CD4-positive, alpha-beta T cell (primary cell): Measurements from ENCODE around the gene CERS6. TPM values are rescaled to one million over a fixed set of nuclear protein-coding genes. Genes with fewer than 3 reads are reported as not detected.

Source experiments
- ATAC-seq: fragments of 200-7000 bp; cut with Tn5 transposase; one replicate; pipeline ENCODE4 v1.10.0; 2022; ENCODE audit warnings: mild to moderate bottlenecking; ENCODE audit not compliant: poor library complexity
- CTCF ChIA-PET: fragments of 350-600 bp; sonication (Branson Sonifier 250); formaldehyde crosslinking; loops from one replicate; lab custom pipeline; 2021; ENCODE audit warnings: antibody characterized with exemption, inconsistent platforms; lab: Charles Lee
- POLR2A ChIA-PET: fragments of 350-600 bp; sonication (Branson Sonifier 250); formaldehyde crosslinking; loops from one replicate; lab custom pipeline; 2021; ENCODE audit warnings: antibody characterized with exemption, inconsistent platforms; lab: Charles Lee
- DNase-seq, 14 experiments: peaks; one replicate each; pipeline ENCODE4 v3.0.0-alpha.2; 2013 to 2020; ENCODE audit warnings: mixed read lengths in 2 of 14
- H3K27ac ChIP-seq, 2 donors: one replicate each; pipeline versions ENCODE4 v1.5.1 to v1.7.0; 2013; ENCODE audit warnings: low read length in 2 of 2, low read depth in 1 of 2, mild to moderate bottlenecking in 1 of 2
- H3K27me3 ChIP-seq, 2 experiments: 1 replicate in 1 of 2; 2 replicates in 1 of 2; pipeline versions ENCODE4 v1.6.1 to v1.7.0; 2013; ENCODE audit warnings: low read length in 2 of 2, control low read depth in 1 of 2, mild to moderate bottlenecking in 1 of 2, moderate library complexity in 1 of 2; ENCODE audit not compliant: insufficient read depth in 2 of 2, control insufficient read depth in 1 of 2
- H3K36me3 ChIP-seq: one replicate; pipeline ENCODE4 v1.6.1; 2013; ENCODE audit warnings: low read length, control low read depth; ENCODE audit not compliant: insufficient read depth
- H3K4me1 ChIP-seq: one replicate; pipeline ENCODE4 v1.6.1; 2013; ENCODE audit warnings: low read length, control low read depth; ENCODE audit not compliant: insufficient read depth
- H3K4me3 ChIP-seq: one replicate; pipeline ENCODE4 v1.5.1; 2013; ENCODE audit warnings: mild to moderate bottlenecking, low read length, moderate library complexity
- H3K9me3 ChIP-seq, 2 experiments: 1 replicate in 1 of 2; 2 replicates in 1 of 2; pipeline versions ENCODE4 v1.6.1 to v1.7.0; 2013; ENCODE audit warnings: low read length in 2 of 2, mild to moderate bottlenecking in 2 of 2, control low read depth in 1 of 2, moderate library complexity in 1 of 2; ENCODE audit not compliant: control insufficient read depth in 1 of 2, insufficient read depth in 1 of 2
- H3K27ac Mint-ChIP-seq: one replicate; pipeline ENCODE4 v1.8.0; 2020; ENCODE audit warnings: mixed read lengths
- H3K27me3 Mint-ChIP-seq: one replicate; pipeline ENCODE4 v1.8.0; 2021; ENCODE audit warnings: mixed read lengths
- H3K36me3 Mint-ChIP-seq: one replicate; pipeline ENCODE4 v1.8.0; 2021; ENCODE audit warnings: low read depth, mixed read lengths
- H3K4me1 Mint-ChIP-seq: one replicate; pipeline ENCODE4 v1.8.0; 2021; ENCODE audit warnings: low read depth, mixed read lengths
- H3K4me3 Mint-ChIP-seq: one replicate; pipeline ENCODE4 v1.8.0; 2020; ENCODE audit warnings: mild to moderate bottlenecking, mixed read lengths
- H3K9me3 Mint-ChIP-seq: one replicate; pipeline ENCODE4 v1.8.0; 2020; ENCODE audit warnings: mixed read lengths
- CTCF ChIP-seq: fragments of 200-600 bp; IDR thresholded peaks from one replicate; pipeline ENCODE4 v1.8.0; 2022; ENCODE audit warnings: antibody characterized with exemption, mild to moderate bottlenecking
- intact Hi-C, 2 experiments: fragments of 100-400 bp; cut with DNase I in 1 of 2; cut with micrococcal nuclease in 1 of 2; formaldehyde crosslinking; loops; one replicate each; pipeline versions ENCODE4 v1.15.1 to v1.9.0; 2023 to 2025; cut with DNase I, micrococcal nuclease
- total RNA-seq, 174 experiments: library from RNA in 2 of 174; stranded (reverse) in 2 of 174; gene quantifications; one replicate each; pipeline ENCODE4 v1.2.3 and lab custom pipeline; 2021 to 2026

CERS6 gene
- total RNA-seq, 2 experiments from 2014 or later, result 16.9 to 17.9 TPM

- Mint-ChIP-seq H3K4me1 (peaks cover 10% of the 10 kb centered on the region), H3K27me3 (no peaks in the 10 kb centered on the region), H3K4me3 (no peak overlapping the region), H3K36me3 (peaks cover 49% of the 10 kb centered on the region), H3K9me3 (no peaks in the 10 kb centered on the region), H3K27ac (no peak overlapping the region)
- Histone ChIP-seq H3K36me3 (peaks cover 7% of the 10 kb centered on the region), H3K9me3 (no peaks in the 10 kb centered on the region), H3K4me1 (no peaks in the 10 kb centered on the region), H3K27ac (no peak overlapping the region), H3K4me3 (no peak overlapping the region), H3K27me3 (no peaks in the 10 kb centered on the region)
- no peak for TF ChIP-seq CTCF
- ATAC-seq (no peak), DNase-seq (no peak)
- intact Hi-C loops, result loop anchor here in 1 of 2 experiments (10.0 kb wide), 1 partner anchor 564 kb away; no protein-coding TSS in a partner anchor
- POLR2A ChIA-PET, result no interaction called here
- CTCF ChIA-PET, result no interaction called here
Observed at GRCh38 chr2:168698969-168699368, 242.9 kb downstream of the CERS6 start.

- peaks cover 10% of the 10 kb centered on the region for H3K4me1 Mint-ChIP-seq
- ATAC-seq, result no peak
Observed at GRCh38 chr2:168699844-168700417, 243.9 kb downstream of the CERS6 start.

GRCh38 chr2:168700615-168701245 is 244.7 kb downstream of the CERS6 start:
- H3K36me3 ChIP-seq, result peaks cover 5% of the 10 kb centered on the region
- ChIA-PET CTCF (no interaction called here), POLR2A (no interaction called here)
- no peaks in the 10 kb centered on the region for H3K9me3 ChIP-seq
- no peak overlapping the region for H3K27ac Mint-ChIP-seq
- intact Hi-C loops, result loop anchor here in 1 of 2 experiments (10.0 kb wide), 1 partner anchor 214 kb away; no protein-coding TSS in a partner anchor
- ATAC-seq (no peak), DNase-seq (no peak)
- peaks cover 10% of the 10 kb centered on the region for H3K4me1 Mint-ChIP-seq
- H3K36me3 Mint-ChIP-seq, result peaks cover 32% of the 10 kb centered on the region
- no peak overlapping the region for H3K4me3 ChIP-seq
- H3K4me3 Mint-ChIP-seq, result no peak overlapping the region
- no peaks in the 10 kb centered on the region for H3K27me3 Mint-ChIP-seq
- H3K4me1 ChIP-seq, result no peaks in the 10 kb centered on the region
- no peak for TF ChIP-seq CTCF
- H3K9me3 Mint-ChIP-seq, result no peaks in the 10 kb centered on the region
- H3K27me3 ChIP-seq, result no peaks in the 10 kb centered on the region
- no peak overlapping the region for H3K27ac ChIP-seq

More at GRCh38 chr2:168699844-168700417, 243.9 kb downstream of the CERS6 start:
- ChIA-PET CTCF (interaction anchor here (0.6 kb wide), 1 partner anchor 1287 kb away, joined by 3 read pairs; no protein-coding TSS in a partner anchor), POLR2A (no interaction called here)
- Mint-ChIP-seq H3K9me3 (no peaks in the 10 kb centered on the region), H3K36me3 (peaks cover 40% of the 10 kb centered on the region), H3K27ac (no peak overlapping the region), H3K4me3 (no peak overlapping the region), H3K27me3 (no peaks in the 10 kb centered on the region)
- intact Hi-C loops, result loop anchor here in 1 of 2 experiments (10.0 kb wide), 2 partner anchors 215 to 565 kb away; no protein-coding TSS in a partner anchor
- Histone ChIP-seq H3K27ac (no peak overlapping the region), H3K27me3 (no peaks in the 10 kb centered on the region), H3K4me3 (no peak overlapping the region), H3K9me3 (no peaks in the 10 kb centered on the region), H3K4me1 (no peaks in the 10 kb centered on the region), H3K36me3 (peaks cover 7% of the 10 kb centered on the region)
- no peak for DNase-seq
- TF ChIP-seq CTCF, result no peak
